Naive thymus-derived CD8-positive, alpha-beta T cell (primary cell): ENCODE results near the gene ZSWIM6. TPM values are rescaled to one million over a fixed set of nuclear protein-coding genes. Genes with fewer than 3 reads are reported as not detected.

ENCODE experiments used
- ATAC-seq, 2 donors: fragments of 150-1000 bp; cut with Tn5 transposase in 1 of 2; sonication (Bioruptor Pico), chemical (Tn5 transposase) in 1 of 2; 1 replicate in 1 of 2; 2 replicates in 1 of 2; pipeline ENCODE4 v1.10.0; 2021; ENCODE audit warnings: mild to moderate bottlenecking in 2 of 2, moderate library complexity in 2 of 2
- POLR2A ChIA-PET: fragments of 350-600 bp; sonication (Branson Sonifier 250); formaldehyde crosslinking; loops from one replicate; lab custom pipeline; 2021; ENCODE audit warnings: antibody characterized with exemption; lab: Charles Lee
- DNase-seq, 10 donors: peaks; one replicate each; pipeline versions ENCODE4 v3.0.0 to v3.0.0-alpha.2; 2020 to 2022
- H3K27ac Mint-ChIP-seq, 10 donors: one replicate each; pipeline ENCODE4 v1.8.0; 2020 to 2022; ENCODE audit warnings: mild to moderate bottlenecking in 10 of 10, mixed read lengths in 10 of 10, moderate library complexity in 4 of 10, inconsistent platforms in 1 of 10
- H3K27me3 Mint-ChIP-seq, 5 donors: one replicate each; pipeline ENCODE4 v1.8.0; 2021 to 2022; ENCODE audit warnings: mixed read lengths in 5 of 5
- H3K36me3 Mint-ChIP-seq, 3 donors: one replicate each; pipeline ENCODE4 v1.8.0; 2020 to 2022; ENCODE audit warnings: mixed read lengths in 3 of 3, mild to moderate bottlenecking in 2 of 3, inconsistent platforms in 1 of 3
- H3K4me1 Mint-ChIP-seq, 4 donors: one replicate each; pipeline ENCODE4 v1.8.0; 2021 to 2022; ENCODE audit warnings: mixed read lengths in 4 of 4
- H3K4me3 Mint-ChIP-seq, 10 donors: one replicate each; pipeline ENCODE4 v1.8.0; 2020 to 2022; ENCODE audit warnings: mild to moderate bottlenecking in 10 of 10, mixed read lengths in 10 of 10, moderate library complexity in 6 of 10, inconsistent platforms in 1 of 10
- H3K9me3 Mint-ChIP-seq, 9 donors: one replicate each; pipeline ENCODE4 v1.8.0; 2020 to 2022; ENCODE audit warnings: mixed read lengths in 9 of 9, mild to moderate bottlenecking in 3 of 9, inconsistent platforms in 1 of 9, moderate library complexity in 1 of 9
- polyA plus RNA-seq, 3 donors: library from polyadenylated mRNA; unstranded; fragments of 300-500 nt; fragmentation: Illumina TruSeq; gene quantifications; one replicate each; pipeline ENCODE4 v1.2.3, GENCODE V29; 2021
- total RNA-seq, 8 experiments: library from RNA in 2 of 8; stranded (reverse) in 2 of 8; gene quantifications; one replicate each; pipeline ENCODE4 v1.2.3 and lab custom pipeline; 2021 to 2026

ZSWIM6 gene
- total and polyA plus RNA-seq, 5 experiments from 2014 or later = 0.14 to 11.9 (median 0.59) TPM

DNA sequence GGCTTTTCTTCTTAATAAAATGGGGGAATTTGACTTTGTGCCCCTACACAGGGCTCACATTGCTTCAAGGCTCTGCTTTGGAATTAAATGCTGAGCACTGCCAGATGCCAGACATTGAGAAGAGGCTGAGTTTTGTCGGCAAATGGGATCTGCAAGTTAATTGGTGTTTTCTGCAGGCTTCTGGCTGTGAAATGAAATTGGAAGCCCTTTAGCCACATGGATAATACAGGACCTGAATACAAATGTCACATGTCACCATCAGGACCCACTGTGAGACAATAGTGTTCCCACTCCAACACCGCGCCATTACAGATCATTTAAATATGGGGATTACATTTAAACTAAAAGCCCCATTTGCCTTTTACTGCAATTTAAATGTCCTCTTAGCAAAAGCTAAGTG, 164.4 kb downstream of the ZSWIM6 start:
- H3K9me3 Mint-ChIP-seq = no peaks in the 10 kb centered on the region
- DNase-seq = no peak
- no peak for ATAC-seq
- H3K27me3 Mint-ChIP-seq = no peaks in the 10 kb centered on the region
- no peak overlapping the region for H3K27ac Mint-ChIP-seq
- no peak overlapping the region for H3K4me3 Mint-ChIP-seq
- H3K36me3 Mint-ChIP-seq = peaks cover 17 to 39% (median 39%) of the 10 kb centered on the region in 3 donors
- POLR2A ChIA-PET = interaction anchor here (0.6 kb wide), 1 partner anchor 197 kb away, joined by 3 read pairs; no protein-coding TSS in a partner anchor
- H3K4me1 Mint-ChIP-seq = peaks cover 0 to 12% (median 0%) of the 10 kb centered on the region in 4 donors

GRCh38 chr5:61496860-61497259, 164.8 kb downstream of the ZSWIM6 start:
- no peaks in the 10 kb centered on the region for H3K9me3 Mint-ChIP-seq
- DNase-seq = no peak
- H3K27me3 Mint-ChIP-seq = no peaks in the 10 kb centered on the region
- no peak overlapping the region for H3K27ac Mint-ChIP-seq
- no peak for ATAC-seq
- peaks cover 0 to 14% (median under 1%) of the 10 kb centered on the region in 4 donors for H3K4me1 Mint-ChIP-seq
- no peak overlapping the region for H3K4me3 Mint-ChIP-seq
- POLR2A ChIA-PET = interaction anchor here (0.6 kb wide), 1 partner anchor 197 kb away, joined by 3 read pairs; no protein-coding TSS in a partner anchor
- H3K36me3 Mint-ChIP-seq = peaks cover 17 to 42% (median 39%) of the 10 kb centered on the region in 3 donors

DNA sequence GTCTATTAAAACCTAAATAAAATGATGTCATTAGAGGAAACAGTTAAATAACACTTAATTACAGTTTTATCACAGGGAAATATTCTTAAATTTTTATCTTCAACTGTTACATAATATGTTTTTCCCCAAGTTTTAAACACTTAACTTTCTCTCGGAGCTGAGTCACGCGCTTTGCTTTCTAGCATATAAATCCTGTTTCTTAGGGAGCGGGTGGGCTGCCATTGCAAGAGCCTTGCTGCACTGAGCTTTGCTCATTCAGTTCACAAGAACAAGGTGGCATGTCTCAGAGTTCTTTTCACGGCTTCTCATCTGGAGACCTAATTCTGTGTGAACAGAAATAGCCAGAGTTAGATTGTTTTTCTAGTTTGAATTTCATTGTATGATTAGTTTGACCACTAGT, 166.1 kb downstream of the ZSWIM6 start:
- Mint-ChIP-seq H3K36me3 (peaks cover 17 to 44% (median 36%) of the 10 kb centered on the region in 3 donors), H3K4me3 (no peak overlapping the region)

DNA sequence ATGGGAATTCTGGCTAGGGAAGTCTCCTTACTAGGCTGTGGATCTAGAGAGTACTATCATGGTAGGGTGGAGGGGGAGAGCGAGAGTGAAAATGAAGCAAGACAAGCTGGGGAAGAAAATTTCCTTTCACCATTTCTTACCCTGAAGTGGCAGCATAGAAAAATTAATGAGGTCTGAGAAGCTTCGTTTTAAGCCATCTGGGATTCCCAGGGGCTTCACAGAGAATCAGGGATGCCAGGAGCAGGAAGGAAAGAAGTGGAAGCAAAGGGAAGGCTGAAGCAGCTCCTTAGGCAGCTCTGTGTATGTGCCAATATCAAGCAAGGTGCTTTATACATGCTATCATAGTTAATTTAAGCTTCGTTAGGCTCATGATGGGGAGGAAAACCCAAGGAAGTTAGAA, 169.9 kb downstream of the ZSWIM6 start:
- ATAC-seq (no peak), DNase-seq (no peak)
- Mint-ChIP-seq H3K9me3 (no peaks in the 10 kb centered on the region), H3K4me1 (peaks cover 0 to 11% (median 5%) of the 10 kb centered on the region in 4 donors), H3K27me3 (no peaks in the 10 kb centered on the region), H3K27ac (no peak overlapping the region), H3K4me3 (no peak overlapping the region), H3K36me3 (peaks cover 6 to 19% (median 9%) of the 10 kb centered on the region in 3 donors)
- POLR2A ChIA-PET = no interaction called here

More for the DNA sequence above, 166.1 kb downstream of the ZSWIM6 start:
- ATAC-seq (no peak), DNase-seq (no peak)
- Mint-ChIP-seq H3K27ac (no peak overlapping the region), H3K27me3 (no peaks in the 10 kb centered on the region), H3K9me3 (no peaks in the 10 kb centered on the region), H3K4me1 (peaks cover 0 to 11% (median 4%) of the 10 kb centered on the region in 4 donors)
- POLR2A ChIA-PET = no interaction called here

DNA sequence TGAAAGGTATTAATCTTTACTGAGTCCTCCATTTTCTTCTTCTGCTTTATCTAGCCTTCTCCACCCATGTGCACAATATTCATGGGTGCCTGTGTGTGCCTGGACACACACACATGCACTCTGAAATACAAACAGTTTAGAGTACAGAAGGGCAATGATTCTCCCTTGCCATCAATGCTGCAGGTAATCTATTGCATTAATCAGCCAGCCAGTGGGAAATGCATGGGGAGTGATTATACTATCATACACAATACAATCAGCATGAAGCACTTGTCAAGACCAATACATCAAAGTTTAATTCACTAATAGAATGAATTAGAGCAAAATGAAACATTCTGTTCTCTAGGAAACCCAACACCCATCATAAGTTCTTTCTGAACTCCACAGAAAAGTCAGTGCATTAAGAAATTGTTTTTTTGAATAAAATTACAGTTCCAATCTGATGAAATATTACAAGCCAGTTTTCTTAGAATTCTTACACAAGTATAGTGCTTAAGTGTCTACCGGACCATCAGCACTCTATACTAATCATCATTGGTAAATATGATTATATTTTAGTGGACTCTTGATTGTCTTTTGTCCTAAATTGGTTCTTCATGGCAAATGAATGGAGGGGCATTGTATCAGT, 172.2 kb downstream of the ZSWIM6 start:
- Mint-ChIP-seq H3K4me3 (no peak overlapping the region), H3K27ac (no peak overlapping the region), H3K27me3 (no peaks in the 10 kb centered on the region), H3K9me3 (peaks cover 0 to 3% (median 0%) of the 10 kb centered on the region in 9 donors), H3K4me1 (peaks cover 0 to 7% (median 5%) of the 10 kb centered on the region in 4 donors), H3K36me3 (peaks cover 11 to 26% (median 17%) of the 10 kb centered on the region in 3 donors)
- ATAC-seq = no peak
- POLR2A ChIA-PET = no interaction called here
- DNase-seq = no peak

DNA sequence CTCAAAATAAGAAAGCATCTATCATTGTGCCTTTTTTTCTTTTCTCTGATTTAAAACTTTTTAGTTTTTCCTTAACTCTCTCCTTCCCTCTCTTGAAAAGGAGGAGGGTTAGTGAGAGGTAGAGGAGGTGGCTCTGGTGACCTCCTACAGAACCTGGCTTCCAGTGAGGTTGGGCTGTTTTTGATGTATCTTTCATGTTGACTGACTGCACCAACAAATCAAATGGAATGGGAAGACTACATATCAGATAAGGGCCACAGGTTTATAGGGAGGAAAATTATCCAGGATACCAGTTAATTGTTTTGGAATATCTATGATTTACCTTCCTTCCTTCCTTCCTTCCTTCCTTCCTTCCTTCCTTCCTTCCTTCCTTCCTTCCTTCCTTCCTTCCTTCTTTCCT, 173.2 kb downstream of the ZSWIM6 start:
- peak overlapping the region in 2 of 10 donors; percentile 2 to 46 for H3K27ac Mint-ChIP-seq
- DNase-seq (no peak), ATAC-seq (no peak)
- POLR2A ChIA-PET = no interaction called here
- peaks cover 15 to 26% (median 22%) of the 10 kb centered on the region in 3 donors for H3K36me3 Mint-ChIP-seq
- peaks cover 0 to 7% (median 2%) of the 10 kb centered on the region in 9 donors for H3K9me3 Mint-ChIP-seq
- H3K4me1 Mint-ChIP-seq = peaks cover 0 to 6% (median 4%) of the 10 kb centered on the region in 4 donors
- no peak overlapping the region for H3K4me3 Mint-ChIP-seq
- no peaks in the 10 kb centered on the region for H3K27me3 Mint-ChIP-seq

DNA sequence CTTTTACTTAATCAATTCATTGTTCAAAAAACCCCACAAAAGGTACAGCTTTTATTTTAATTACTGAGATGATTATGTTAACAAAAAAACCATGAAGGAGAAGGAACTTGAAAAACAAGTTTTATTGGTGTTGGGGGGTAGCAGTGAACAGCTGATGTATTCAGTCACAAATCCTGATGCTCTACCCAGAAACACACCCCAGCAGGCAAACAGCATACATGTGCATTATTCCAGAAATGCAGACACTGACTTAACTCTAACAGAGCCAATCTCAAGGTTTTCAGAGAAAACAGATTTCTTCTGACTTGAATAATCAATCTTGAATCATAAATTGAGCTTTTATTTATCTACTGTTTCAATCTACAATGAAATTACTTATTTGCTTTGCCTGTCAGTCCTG, 175.2 kb downstream of the ZSWIM6 start:
- Mint-ChIP-seq H3K27ac (no peak overlapping the region), H3K4me3 (no peak overlapping the region), H3K9me3 (peaks cover 0 to 23% (median 5%) of the 10 kb centered on the region in 9 donors), H3K27me3 (no peaks in the 10 kb centered on the region), H3K36me3 (peaks cover 30 to 35% (median 31%) of the 10 kb centered on the region in 3 donors), H3K4me1 (peaks cover 0 to 3% (median under 1%) of the 10 kb centered on the region in 4 donors)
- no peak for DNase-seq
- POLR2A ChIA-PET = no interaction called here
- ATAC-seq = no peak

DNA sequence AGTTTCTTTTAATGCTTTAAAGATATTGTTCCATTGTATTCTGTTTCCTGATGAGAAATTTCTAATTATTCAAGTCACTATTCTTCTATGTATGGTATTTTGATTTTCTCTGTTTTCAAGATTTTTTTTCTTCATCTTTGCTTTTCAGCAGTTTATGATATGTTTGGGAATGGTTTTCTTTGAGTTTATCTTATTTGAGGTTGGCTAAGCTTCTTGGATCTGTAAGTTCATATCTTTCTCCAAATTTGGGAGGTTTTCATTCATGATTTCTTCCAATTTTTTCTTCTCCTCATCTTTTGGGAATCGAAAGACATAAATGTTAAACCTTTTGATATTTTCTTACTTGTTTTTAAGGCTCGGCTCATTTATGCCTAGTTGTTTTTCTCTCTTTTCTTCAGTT, 184.9 kb downstream of the ZSWIM6 start:
- Mint-ChIP-seq H3K27ac (no peak overlapping the region), H3K4me1 (peaks cover 0 to 15% (median 5%) of the 10 kb centered on the region in 4 donors), H3K27me3 (no peaks in the 10 kb centered on the region), H3K9me3 (peaks cover 10 to 47% (median 27%) of the 10 kb centered on the region in 9 donors), H3K36me3 (peaks cover 18 to 46% (median 35%) of the 10 kb centered on the region in 3 donors), H3K4me3 (no peak overlapping the region)
- POLR2A ChIA-PET = no interaction called here
- DNase-seq (no peak), ATAC-seq (no peak)

DNA sequence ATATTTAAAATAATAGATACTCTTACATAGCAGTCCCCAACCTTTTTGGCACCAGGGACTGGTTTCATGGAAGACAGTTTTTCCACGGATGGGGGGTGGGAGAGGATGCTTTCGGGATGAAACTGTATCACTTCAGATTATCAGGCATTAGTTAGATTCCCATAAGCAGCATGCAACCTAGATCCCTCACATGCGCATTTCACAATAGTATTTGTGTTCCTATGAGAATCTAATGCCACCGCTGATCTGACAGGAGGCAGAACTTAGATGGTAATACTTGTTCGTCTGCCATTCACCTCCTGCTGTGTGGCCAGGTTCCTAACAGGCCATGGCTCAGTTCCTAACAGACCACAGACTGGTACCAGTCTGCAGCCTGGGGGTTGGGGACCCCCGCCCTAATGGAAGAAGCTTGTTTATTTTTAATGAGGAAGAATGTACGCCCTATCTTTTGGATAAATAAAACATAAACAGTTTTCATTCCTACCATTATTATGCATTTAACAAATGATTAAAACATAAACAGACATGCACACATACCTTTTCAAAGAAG, 187.7 kb downstream of the ZSWIM6 start:
- Mint-ChIP-seq H3K27me3 (no peaks in the 10 kb centered on the region), H3K4me1 (peaks cover 0 to 11% (median 0%) of the 10 kb centered on the region in 4 donors), H3K4me3 (no peak overlapping the region), H3K36me3 (peaks cover 18 to 38% (median 22%) of the 10 kb centered on the region in 3 donors), H3K9me3 (peaks cover 0 to 25% (median 15%) of the 10 kb centered on the region in 9 donors), H3K27ac (no peak overlapping the region)
- DNase-seq = no peak
- POLR2A ChIA-PET = no interaction called here
- no peak for ATAC-seq

- no peak for DNase-seq
- Mint-ChIP-seq H3K9me3 (peaks cover 0 to 4% (median 0%) of the 10 kb centered on the region in 9 donors), H3K4me1 (peaks cover 0 to 6% (median 0%) of the 10 kb centered on the region in 4 donors), H3K36me3 (peaks cover 7 to 37% (median 31%) of the 10 kb centered on the region in 3 donors), H3K27ac (peak overlapping the region in 1 of 10 donors; percentile 43), H3K27me3 (no peaks in the 10 kb centered on the region), H3K4me3 (no peak overlapping the region)
- POLR2A ChIA-PET = no interaction called here
- ATAC-seq = no peak
These were observed 191.0 kb downstream of the ZSWIM6 start for GRCh38 chr5:61523073-61523472.

GRCh38 chr5:61523997-61524396, 191.9 kb downstream of the ZSWIM6 start:
- ATAC-seq (no peak), DNase-seq (no peak)
- H3K36me3 Mint-ChIP-seq = peaks cover 7 to 42% (median 33%) of the 10 kb centered on the region in 3 donors
- H3K4me3 Mint-ChIP-seq = no peak overlapping the region
- H3K9me3 Mint-ChIP-seq = peaks cover 0 to 2% (median 0%) of the 10 kb centered on the region in 9 donors
- POLR2A ChIA-PET = no interaction called here
- H3K4me1 Mint-ChIP-seq = peaks cover 0 to 6% (median 0%) of the 10 kb centered on the region in 4 donors
- no peak overlapping the region for H3K27ac Mint-ChIP-seq
- H3K27me3 Mint-ChIP-seq = no peaks in the 10 kb centered on the region

- ATAC-seq (no peak), DNase-seq (no peak)
- Mint-ChIP-seq H3K27ac (no peak overlapping the region), H3K9me3 (no peaks in the 10 kb centered on the region), H3K27me3 (no peaks in the 10 kb centered on the region), H3K4me3 (no peak overlapping the region), H3K4me1 (no peaks in the 10 kb centered on the region), H3K36me3 (peaks cover 7 to 55% (median 47%) of the 10 kb centered on the region in 3 donors)
- POLR2A ChIA-PET = no interaction called here
These were observed 193.6 kb downstream of the ZSWIM6 start for GRCh38 chr5:61525512-61526206.

GRCh38 chr5:61526207-61526519, 194.1 kb downstream of the ZSWIM6 start:
- Mint-ChIP-seq H3K36me3 (peaks cover 9 to 58% (median 50%) of the 10 kb centered on the region in 3 donors), H3K4me3 (no peak overlapping the region)
- no peak for ATAC-seq

More at GRCh38 chr5:61526207-61526519, 194.1 kb downstream of the ZSWIM6 start:
- DNase-seq = no peak
- Mint-ChIP-seq H3K27ac (no peak overlapping the region), H3K4me1 (no peaks in the 10 kb centered on the region), H3K27me3 (no peaks in the 10 kb centered on the region), H3K9me3 (no peaks in the 10 kb centered on the region)
- POLR2A ChIA-PET = no interaction called here
